Fibroblast of skin of right quadriceps (primary cell): Measurements from ENCODE around the gene ZBED4.

Source experiments
- DNase-seq: peaks from one replicate; pipeline ENCODE4 v3.0.0-alpha.2; 2013

ZBED4 gene

DNA sequence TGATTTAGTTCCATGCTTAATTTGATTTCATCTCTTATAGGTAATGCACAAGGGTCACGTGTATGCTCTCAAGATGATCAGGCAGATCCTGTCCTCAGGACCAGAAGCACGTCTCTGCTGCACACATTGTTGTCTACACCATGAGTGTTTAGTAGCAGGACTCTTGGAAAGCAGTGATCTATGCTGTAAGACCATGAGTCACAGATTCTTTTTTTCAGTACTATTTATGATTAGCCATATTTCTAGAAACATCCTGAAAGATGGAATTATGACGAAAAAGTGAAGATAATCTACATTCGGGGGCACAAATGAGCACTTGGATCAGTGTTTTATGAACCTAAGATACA, 29.6 kb downstream of the ZBED4 start:
- no peak for DNase-seq

DNA sequence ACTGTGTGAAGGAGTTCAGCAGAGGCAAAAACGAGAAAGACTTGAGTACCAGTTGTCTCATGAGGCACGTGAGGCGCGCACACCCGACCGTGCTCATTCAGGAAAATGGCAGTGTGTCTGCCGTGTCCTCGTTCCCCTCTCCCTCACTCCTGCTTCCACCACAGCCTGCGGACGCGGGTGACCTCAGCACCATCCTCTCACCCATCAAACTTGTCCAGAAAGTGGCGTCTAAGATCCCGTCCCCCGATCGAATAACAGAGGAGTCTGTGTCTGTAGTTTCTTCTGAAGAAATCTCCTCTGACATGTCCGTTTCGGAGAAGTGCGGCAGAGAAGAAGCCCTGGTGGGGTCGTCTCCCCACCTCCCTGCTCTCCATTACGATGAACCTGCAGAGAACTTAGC, 30.4 kb downstream of the ZBED4 start:
- no peak for DNase-seq

DNA sequence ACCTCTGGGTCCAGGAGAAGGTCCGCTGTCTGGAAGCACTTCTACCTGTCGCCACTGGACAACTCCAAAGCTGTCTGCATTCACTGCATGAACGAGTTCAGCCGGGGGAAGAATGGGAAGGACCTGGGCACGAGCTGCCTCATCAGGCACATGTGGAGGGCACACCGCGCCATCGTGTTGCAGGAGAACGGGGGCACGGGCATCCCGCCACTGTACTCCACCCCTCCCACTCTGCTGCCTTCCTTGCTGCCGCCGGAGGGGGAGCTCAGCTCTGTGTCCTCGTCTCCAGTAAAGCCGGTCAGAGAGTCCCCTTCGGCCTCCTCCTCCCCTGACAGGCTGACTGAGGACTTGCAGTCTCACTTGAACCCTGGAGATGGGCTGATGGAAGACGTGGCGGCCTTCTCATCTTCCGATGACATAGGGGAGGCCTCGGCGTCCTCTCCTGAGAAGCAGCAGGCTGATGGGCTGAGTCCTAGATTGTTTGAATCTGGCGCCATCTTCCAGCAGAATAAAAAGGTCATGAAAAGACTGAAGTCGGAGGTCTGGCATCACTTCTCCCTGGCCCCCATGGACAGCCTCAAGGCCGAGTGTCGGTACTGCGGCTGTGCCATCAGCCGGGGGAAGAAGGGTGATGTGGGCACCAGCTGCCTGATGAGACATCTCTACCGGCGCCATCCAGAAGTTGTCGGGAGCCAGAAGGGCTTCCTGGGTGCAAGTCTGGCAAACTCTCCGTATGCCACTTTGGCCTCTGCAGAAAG, 31.0 kb downstream of the ZBED4 start:
- DNase-seq: no peak

DNA sequence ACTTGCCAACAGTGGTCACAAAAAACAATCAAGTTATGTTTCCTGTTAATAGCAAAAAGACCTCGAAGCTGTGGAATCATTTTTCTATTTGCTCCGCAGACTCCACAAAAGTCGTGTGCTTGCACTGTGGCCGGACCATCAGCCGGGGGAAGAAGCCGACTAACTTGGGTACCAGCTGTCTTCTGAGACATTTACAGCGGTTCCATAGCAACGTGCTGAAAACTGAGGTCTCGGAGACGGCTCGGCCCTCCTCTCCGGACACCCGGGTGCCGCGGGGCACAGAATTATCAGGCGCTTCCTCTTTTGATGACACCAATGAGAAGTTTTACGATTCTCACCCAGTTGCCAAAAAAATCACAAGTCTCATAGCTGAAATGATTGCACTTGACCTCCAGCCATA, 31.6 kb downstream of the ZBED4 start:
- no peak for DNase-seq

DNA sequence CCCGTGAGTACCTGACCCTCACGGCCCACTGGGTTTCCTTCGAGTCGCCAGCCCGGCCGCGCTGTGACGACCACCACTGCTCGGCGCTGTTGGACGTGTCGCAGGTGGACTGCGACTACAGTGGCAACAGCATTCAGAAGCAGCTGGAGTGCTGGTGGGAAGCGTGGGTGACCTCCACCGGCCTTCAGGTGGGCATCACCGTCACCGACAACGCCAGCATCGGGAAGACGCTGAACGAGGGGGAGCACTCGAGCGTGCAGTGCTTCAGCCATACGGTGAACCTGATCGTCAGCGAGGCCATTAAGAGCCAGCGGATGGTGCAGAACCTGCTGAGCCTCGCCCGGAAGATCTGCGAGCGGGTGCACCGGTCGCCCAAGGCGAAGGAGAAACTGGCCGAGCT, 32.2 kb downstream of the ZBED4 start:
- no peak for DNase-seq

DNA sequence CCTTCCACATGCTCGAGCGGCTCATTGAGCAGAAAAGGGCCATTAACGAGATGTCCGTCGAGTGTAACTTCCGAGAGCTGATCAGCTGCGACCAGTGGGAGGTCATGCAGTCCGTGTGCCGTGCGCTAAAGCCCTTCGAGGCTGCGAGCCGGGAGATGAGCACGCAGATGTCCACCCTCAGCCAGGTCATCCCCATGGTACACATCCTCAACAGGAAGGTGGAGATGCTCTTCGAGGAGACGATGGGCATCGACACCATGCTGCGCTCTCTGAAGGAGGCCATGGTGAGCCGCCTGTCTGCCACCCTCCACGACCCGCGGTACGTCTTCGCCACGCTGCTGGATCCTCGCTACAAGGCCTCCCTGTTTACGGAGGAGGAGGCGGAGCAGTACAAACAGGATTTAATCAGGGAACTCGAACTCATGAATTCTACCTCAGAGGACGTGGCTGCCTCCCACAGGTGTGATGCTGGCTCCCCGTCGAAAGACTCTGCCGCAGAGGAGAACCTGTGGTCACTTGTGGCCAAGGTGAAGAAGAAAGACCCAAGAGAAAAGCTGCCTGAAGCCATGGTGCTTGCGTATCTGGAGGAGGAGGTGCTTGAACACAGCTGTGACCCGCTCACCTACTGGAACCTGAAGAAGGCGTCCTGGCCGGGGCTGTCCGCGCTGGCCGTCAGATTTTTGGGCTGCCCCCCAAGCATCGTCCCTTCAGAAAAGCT, 32.9 kb downstream of the ZBED4 start:
- DNase-seq: no peak

DNA sequence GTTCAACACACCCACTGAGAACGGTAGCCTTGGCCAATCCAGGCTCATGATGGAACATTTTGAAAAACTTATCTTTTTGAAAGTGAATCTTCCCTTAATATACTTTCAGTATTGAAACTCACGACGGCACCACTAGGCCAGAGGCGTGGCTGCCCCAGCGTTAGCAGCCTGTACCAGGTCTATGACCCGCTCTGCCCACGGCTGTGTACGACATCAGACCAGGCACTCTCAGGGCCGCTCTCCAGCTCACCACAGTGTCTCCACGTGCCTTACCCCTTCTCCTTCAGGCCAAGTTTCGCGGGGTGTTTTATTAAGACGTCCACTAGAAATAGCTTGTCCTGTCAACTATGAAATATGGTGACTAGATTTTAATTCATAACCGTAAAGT, 33.4 kb downstream of the ZBED4 start:
- no peak for DNase-seq

DNA sequence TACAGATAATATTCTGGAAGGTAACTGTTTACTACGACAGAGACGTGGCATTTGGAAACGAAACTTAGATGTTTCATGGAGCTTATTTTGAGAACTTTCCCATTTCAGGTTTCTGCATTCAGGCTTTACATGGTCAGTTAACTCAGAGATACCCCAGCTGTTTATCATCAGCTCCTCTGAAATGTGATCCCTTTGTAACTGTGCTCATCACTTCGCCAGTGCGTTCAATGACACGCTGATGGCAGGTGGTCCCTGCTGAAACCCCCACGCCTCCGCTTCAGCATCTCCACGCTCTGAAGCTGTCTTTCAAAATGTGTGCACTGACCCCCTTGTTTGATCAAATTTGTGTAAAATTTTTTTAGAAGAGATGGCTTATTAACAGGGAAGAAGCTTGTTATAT, 34.1 kb downstream of the ZBED4 start:
- no peak for DNase-seq

DNA sequence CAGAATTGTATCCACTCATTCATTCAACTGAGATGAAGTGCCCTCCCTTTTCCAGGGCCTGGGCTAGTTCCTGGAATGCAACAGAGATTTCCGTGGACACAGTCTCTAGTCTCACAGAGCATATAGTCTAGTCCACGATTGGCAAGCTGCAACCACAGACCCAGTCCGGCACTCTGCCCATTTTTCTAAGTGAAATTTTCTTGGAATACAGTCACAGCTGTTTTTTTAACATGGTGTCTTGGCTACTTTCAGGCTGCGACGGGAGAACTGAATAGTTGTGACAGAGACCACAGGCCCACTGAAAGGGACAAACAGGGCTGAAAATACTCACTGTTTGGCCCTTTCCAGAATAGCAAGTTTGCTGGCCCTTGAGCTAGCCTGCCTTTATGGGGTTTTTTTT, 35.4 kb downstream of the ZBED4 start:
- no peak for DNase-seq

DNA sequence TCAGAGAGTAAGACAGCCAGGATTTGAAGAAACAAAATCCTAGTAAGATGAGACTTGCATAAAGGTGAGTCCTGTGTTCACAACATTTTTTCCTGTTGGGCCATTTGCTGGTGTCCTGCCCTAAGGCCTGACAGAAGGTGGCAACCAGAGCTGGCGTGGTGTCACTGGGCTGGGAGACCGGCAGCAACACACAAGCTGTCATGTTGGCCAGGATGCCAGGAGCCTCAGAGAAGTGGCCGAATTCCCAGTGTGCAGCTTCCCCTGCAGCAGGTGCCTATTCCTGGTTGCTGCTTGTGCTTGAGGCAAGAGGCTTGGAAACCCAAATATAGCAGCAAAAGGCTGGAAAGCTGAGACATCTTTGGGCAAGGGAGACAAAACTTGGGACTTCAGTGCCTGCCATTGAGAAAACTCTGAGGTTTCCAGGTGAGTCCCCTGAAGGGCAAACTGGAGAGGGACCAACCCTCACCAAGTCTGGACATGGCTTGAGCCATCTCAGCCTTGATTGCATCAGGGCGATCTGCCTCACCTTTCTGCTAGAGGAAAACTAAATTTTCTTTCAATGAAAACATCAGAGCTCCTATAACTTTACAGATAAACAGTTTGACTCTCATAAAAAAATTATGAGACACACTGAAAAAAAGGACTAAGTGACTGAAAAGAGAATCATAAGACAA, 38.7 kb downstream of the ZBED4 start:
- DNase-seq: no peak

DNA sequence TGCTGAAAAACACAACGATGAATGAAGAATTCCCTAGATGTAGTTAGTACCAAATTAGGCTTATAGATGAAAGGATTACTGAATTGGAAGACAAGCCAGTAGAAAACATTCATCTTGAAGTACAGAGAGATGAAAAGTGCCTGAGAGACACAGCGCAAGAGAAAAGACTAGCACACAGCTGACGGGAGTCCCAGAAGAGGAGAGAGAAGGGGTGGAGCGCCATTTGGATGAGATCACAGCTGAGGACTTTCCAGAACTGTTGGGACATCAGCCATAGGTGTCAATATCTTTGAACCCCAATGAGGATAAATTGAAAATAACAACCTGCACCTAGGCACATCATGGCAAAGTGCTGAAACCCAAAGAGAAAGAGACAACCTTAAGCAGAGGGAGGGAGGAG, 39.4 kb downstream of the ZBED4 start:
- no peak for DNase-seq

DNA sequence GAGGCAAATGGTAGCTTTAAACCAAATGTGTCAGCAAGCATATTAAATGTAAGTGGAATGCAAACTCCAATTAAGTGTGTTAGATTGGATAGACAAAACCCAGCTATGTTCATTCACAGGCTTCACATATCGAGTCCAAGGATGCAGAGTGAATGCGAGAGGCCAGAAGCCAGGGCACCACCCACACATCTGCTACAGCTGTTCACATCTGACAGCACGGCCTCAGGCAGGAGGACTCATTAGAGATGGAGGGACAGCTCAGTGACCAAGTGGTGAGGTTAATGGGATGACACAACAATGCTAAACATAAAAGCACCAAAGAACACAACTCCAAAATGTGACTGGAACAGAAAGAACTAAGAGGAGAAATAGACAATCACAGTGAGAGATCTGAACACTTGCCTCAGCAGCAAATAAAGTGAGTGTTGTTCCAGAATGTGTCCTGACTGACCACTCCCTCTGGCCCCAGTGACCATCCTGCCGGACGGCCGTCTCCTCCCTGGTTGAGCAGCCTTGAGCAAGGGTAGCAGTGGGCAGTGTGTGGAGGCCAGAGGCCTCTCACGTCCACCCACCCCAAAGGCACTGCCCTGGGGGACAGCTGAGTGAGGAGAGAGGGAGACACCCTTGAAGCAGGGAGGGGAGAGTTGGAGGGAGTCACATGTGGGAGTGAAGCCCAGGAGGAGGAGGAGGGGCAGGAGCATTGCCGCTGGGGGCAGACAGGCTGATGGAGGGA, 40.8 kb downstream of the ZBED4 start:
- no peak for DNase-seq

DNA sequence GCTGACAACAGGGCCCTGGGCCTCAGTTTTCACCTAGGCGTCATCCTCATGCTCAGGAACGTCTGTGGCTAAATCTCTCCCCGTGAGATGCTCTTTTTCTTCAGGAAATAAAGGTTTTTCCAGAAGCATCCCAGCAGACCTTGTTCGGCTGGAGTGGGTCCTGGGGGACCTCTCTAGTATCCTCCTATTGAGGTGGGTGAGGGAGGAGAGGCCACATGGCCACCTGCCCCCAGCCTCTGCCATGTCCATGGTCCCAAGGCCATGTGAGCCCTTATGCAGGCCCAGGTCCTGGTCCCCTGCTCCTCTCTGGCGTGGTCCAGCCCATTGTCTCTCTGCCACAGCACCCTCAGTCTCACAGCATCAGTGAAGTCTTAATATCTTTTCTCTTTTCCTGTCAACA, 42.6 kb downstream of the ZBED4 start:
- no peak for DNase-seq

DNA sequence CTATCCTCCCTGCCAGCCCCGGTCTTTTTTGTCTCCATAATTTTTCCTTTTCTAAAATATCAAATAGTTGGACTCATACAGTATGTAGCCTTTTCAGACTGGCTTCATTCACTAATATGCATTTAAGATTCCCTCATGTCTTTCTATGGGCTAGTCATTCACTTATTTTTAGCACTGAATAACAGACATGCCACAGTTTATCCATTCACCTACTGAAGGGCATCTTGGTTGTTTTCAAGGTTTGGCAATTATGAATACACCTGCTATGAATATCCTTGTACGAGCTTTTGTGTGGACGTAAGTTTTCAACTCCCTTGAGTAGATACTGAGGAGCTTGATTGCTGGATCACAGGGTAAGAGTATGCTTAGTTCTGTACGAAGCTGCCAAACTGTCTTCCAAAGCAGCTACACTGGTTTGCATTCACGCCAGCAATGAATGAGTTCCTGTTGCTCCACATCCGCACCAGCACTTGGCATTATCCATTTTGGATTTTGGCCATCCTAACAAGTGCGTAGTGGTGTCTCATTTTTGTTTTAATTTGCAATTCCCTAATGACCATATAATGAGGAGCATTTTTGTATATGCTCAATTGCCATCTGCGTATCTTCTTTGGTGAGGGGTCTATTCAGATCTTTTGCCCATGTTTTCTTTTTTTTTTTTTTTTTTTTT, 43.5 kb downstream of the ZBED4 start:
- no peak for DNase-seq

DNA sequence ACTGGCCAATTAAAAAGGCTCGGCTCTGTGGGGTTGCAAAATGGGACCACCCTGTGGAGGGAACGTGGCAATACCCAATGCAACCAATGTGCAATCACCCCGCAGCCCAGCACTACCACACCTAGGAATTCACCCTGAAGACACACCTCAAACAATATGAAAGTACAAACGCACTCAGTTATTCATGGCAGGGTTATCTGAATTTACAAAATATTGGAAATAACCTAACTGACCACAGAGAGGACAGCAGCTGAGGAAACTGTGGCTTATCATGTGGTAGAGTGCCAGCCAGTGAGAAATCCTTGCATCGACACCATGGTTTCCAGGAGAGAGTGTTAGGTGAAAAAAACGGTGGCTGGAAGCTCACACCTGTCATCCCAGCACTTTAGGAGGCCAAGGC, 45.9 kb downstream of the ZBED4 start:
- no peak for DNase-seq

DNA sequence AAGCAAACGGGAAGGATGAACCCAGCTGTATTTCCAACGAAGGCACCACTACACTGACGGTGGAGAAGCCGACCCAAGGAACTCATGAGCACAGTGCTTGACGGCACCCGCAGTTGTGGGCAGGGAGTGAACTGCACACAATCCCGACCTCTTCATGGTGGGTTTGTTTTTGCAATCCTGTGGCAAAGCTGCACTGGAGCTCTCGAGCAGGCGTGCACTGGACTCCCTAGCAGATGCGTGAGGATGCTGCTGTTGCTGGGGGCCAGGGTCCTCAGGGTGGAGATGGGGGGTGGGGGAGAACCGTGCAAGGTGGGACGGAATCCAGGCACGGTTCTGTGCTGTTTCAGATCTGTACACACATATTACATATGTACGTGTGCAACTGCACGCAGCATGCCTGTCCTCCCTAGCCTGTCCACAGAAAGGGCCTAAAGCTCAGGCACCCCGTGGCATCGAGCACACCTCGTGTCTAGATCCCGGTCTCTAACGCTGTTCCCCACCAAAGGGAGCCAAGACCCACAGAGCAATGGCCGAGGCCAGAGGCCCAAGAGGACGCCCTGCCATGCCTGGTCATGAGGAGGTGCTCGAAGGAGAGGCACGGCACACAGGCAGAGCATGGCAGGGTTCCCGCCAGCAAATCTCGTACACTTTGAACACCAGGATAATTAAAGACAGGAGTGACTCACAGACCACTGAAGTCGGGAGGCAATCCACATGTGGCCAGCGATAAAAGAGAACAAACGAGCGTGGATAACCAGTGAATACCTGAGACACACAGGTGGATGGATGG, 47.0 kb downstream of the ZBED4 start:
- DNase-seq: no peak

DNA sequence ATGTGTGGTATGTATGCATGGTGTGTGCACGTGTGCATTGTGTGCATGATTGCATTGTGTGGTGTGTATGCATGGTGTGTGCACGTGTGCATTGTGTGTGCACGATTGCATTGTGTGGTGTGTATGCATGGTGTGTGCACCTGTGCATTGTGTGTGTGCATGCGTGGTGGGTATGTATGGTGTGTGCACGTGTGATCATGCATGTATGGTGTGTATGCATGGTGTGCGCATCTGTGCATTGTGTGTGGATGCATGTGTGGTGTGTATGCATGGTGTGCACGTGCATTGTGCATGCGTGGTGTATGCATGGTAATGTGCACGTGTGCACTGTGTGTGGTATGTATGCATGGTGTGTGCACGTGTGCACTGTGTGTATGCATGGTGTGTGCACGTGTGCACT, 47.8 kb downstream of the ZBED4 start:
- DNase-seq: no peak

DNA sequence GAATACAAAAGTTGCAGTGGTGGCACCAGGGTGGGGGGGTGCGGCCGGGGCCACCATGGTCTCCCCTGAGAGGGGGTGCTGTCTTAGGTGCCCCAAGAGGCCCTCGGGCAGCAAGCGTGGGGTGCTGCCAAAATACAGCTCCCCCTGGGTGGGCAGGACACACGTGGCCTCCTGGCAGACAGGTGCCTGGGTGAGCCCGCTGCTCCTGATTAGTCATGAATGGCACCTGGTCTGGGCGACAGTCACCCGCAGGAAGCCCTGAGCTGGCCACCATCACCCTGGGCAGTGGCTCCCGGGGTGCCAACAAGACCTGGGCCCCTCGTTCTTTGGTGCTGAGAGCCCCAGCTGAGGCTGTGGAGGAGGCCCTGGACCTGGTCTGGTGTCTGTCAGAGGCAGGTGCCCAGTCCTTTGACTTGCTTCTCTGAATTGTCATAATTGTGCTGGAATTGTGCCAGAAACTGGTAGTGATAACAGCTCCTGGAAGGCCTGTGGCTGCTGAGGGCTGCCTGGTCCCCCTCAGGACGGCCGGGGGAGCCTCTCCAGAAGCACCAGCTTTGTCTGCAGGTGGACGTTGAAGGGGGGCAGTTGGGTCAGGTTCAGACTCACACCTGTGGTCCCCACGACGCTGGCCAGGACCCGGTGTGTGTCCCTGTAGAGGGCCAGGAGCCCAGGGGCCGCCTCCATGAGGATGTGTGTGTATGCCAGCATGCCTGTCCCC, 49.8 kb downstream of the ZBED4 start:
- DNase-seq: no peak

DNA sequence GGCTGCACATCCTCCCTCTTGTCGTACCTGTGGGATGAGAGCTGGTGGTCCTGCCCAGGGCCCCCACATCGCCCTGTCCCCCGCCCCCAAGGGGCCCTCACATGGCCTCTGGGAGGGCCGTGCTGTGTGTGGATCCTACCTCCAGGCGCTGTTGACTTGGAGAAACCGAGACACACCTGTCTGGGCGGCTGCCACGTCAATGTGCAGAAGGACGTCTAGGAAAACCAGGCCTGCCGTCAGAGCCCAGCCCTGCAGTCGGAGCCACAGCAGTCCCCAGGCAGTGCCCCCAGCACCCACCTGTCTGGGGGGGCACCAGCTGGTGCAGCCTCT, 50.4 kb downstream of the ZBED4 start:
- DNase-seq: no peak

DNA sequence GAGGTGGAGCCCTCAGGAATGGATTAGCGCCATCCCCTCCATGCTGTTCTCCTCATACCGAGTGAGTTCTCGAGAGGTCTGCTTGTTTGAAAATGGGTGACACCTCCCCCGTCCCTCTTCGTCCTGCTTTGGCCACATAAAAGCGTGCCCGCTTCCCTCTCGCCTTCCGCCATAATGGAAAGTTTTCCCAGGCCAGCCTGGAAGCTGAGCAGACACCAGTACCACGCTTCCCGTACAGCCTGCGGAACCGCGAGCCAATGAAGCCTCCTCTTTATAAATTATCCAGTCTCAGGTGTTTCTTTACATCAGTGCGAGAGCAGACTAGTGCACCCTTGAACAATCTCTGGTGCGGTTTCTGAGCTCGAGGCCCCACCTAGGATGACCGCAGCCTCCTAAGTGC, 51.8 kb downstream of the ZBED4 start:
- DNase-seq: no peak

DNA sequence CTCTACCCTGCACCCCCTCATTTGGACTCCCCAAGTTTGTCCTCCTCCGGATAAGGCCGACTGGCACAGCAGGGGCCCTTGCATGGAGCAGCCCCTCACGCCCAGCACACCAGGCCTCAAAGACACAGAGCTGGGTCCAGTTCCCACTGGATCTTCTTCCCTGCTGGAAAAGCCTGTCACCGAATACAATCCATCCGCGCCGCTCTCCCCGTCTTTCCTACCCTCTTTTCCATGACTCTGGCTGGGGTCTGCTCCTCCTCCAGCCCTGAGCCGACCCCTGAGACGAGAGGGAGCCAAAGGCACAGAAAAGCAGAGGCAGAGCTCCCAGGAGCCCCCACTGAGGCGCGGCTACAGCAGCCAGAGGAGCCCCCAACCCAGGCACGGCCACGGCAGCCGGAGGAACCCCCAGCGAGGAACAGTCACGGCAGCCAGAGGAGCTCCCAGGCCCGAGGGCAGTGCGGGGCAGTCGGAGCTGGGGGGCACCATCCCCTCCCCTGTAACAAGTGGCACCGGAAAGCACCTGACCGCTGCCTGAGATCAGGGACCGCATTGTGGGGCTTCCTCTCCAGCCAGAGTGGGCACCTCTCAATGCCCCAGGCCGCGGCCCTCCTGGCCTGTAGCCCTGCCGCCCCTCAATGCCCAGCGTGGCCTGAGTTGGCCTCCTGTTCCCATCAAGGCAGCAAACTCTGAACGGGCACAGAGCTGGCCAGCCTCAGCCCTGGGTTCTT, 52.6 kb downstream of the ZBED4 start:
- DNase-seq: no peak
